Measurements from ENCODE around the gene ADARB2.

DNA sequence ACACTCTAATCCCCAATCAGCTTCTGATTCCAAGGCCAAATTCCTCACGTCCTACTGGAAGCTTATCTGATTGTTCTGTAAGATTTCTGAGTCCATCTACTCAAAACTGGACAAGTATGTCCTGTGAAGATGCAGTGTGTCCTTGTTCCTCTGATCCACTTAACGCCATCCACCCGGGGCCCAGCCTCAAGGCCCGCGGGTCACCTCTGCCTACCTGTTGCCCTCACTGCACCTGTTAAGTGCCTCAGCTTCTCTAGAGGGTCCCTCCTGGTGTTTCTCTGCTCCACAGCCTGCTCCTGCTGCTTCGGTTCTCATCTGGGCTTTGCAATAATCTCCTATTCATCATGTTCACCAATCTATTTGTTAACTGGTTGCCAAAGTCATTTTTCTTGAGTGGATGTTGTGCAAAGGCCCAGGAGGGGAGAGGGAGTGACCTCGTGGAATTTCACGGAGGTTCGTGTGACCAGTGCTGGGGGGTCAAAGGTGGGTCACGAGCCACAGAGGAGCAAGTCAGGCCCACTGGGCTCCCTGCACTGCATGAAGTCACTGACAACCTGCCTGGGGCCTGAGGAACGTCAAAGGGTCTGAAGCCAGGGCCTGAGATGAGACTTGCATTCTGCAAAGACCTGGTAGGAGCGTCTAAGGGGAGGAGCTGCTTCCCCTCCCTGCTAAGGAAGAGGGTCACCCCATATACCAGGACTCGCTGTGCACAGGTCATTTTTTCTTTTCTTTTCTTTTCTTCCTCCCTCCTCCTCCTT lies 343.0 kb downstream of the ADARB2 start:
- no peak for TF ChIP-seq MYNN (tag by site-specific recombination; IDR thresholded peaks at IDR 0.05; ENCODE audit: borderline replicate concordance)
- no peak for TF ChIP-seq ZNF16 (tag by site-specific recombination; IDR thresholded peaks at IDR 0.05; ENCODE audit: low read depth)
- no peak for TF ChIP-seq ZNF10 (tag by site-specific recombination; IDR thresholded peaks at IDR 0.05)
- TF ChIP-seq, protein P1, sequence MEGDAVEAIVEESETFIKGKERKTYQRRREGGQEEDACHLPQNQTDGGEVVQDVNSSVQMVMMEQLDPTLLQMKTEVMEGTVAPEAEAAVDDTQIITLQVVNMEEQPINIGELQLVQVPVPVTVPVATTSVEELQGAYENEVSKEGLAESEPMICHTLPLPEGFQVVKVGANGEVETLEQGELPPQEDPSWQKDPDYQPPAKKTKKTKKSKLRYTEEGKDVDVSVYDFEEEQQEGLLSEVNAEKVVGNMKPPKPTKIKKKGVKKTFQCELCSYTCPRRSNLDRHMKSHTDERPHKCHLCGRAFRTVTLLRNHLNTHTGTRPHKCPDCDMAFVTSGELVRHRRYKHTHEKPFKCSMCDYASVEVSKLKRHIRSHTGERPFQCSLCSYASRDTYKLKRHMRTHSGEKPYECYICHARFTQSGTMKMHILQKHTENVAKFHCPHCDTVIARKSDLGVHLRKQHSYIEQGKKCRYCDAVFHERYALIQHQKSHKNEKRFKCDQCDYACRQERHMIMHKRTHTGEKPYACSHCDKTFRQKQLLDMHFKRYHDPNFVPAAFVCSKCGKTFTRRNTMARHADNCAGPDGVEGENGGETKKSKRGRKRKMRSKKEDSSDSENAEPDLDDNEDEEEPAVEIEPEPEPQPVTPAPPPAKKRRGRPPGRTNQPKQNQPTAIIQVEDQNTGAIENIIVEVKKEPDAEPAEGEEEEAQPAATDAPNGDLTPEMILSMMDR (tag by site-specific recombination; IDR thresholded peaks at IDR 0.05), result no peak
- TF ChIP-seq, protein P2, sequence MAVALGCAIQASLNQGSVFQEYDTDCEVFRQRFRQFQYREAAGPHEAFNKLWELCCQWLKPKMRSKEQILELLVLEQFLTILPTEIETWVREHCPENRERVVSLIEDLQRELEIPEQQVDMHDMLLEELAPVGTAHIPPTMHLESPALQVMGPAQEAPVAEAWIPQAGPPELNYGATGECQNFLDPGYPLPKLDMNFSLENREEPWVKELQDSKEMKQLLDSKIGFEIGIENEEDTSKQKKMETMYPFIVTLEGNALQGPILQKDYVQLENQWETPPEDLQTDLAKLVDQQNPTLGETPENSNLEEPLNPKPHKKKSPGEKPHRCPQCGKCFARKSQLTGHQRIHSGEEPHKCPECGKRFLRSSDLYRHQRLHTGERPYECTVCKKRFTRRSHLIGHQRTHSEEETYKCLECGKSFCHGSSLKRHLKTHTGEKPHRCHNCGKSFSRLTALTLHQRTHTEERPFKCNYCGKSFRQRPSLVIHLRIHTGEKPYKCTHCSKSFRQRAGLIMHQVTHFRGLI (tag by site-specific recombination; IDR thresholded peaks at IDR 0.05), result no peak
- TF ChIP-seq TCF7L2 (IDR thresholded peaks at IDR 0.05; ENCODE audit: borderline replicate concordance, low read depth, low read length), result no peak
- no peak for TF ChIP-seq ZNF792 (tag by site-specific recombination; IDR thresholded peaks at IDR 0.05)
- TF ChIP-seq GLI4 (tag by site-specific recombination; IDR thresholded peaks at IDR 0.05), result no peak
- TF ChIP-seq KLF10 (tag by site-specific recombination; IDR thresholded peaks at IDR 0.05), result no peak
- TF ChIP-seq ZNF48 (tag by site-specific recombination; IDR thresholded peaks at IDR 0.05), result no peak
- TF ChIP-seq MZF1 (tag by site-specific recombination; IDR thresholded peaks at IDR 0.05; ENCODE audit: borderline replicate concordance), result no peak
- TF ChIP-seq HOXA7 (CRISPR knock-in tag; IDR thresholded peaks at IDR 0.05; ENCODE audit: borderline replicate concordance), result no peak
